GM12865 (cell line): ENCODE measurements around the gene SOX6.

Source experiments
- DNase-seq: peaks from one replicate; pipeline ENCODE4 v3.0.0; 2010; ENCODE audit warnings: low read depth
- H3K4me3 ChIP-seq: 2 replicates; pipeline ENCODE4 v1.5.1; 2011; ENCODE audit warnings: mild to moderate bottlenecking, low read depth, low read length, control low read depth
- CTCF ChIP-seq: IDR thresholded peaks from 2 replicates; pipeline ENCODE4 v1.5.1; 2011; ENCODE audit warnings: low read length, control low read depth, low read depth, inconsistent platforms; ENCODE audit not compliant: insufficient read depth; ENCODE audit errors: missing control alignments

The SOX6 gene

GRCh38 chr11:15967166-15967565 is 389.2 kb downstream of the SOX6 start:
- DNase-seq = peak; percentile 33
- TF ChIP-seq CTCF = no peak
- no peak overlapping the region for H3K4me3 ChIP-seq

GRCh38 chr11:15965562-15966250 is 390.6 kb downstream of the SOX6 start:
- H3K4me3 ChIP-seq = no peak overlapping the region
- DNase-seq = peak; percentile 48
- no peak for TF ChIP-seq CTCF

- no peak for TF ChIP-seq CTCF
- DNase-seq = no peak
- H3K4me3 ChIP-seq = no peak overlapping the region
These were observed 393.1 kb downstream of the SOX6 start for GRCh38 chr11:15963266-15963665.

- DNase-seq = no peak
- H3K4me3 ChIP-seq = no peak overlapping the region
- TF ChIP-seq CTCF = no peak
These were observed 397.4 kb downstream of the SOX6 start for GRCh38 chr11:15958910-15959309.

GRCh38 chr11:15957234-15957633 is 399.1 kb downstream of the SOX6 start:
- DNase-seq = no peak
- no peak overlapping the region for H3K4me3 ChIP-seq
- TF ChIP-seq CTCF = no peak

GRCh38 chr11:15956302-15956701 is 400.0 kb downstream of the SOX6 start:
- DNase-seq = no peak
- TF ChIP-seq CTCF = no peak
- H3K4me3 ChIP-seq = no peak overlapping the region

GRCh38 chr11:15955595-15955994 is 400.8 kb downstream of the SOX6 start:
- TF ChIP-seq CTCF = no peak
- no peak overlapping the region for H3K4me3 ChIP-seq
- no peak for DNase-seq
